Stomach (tissue), 4 donors: ENCODE results near the gene CFAP46.

ENCODE experiments used
- EP300 ChIP-seq: sonication (generic); formaldehyde crosslinking; IDR thresholded peaks from one replicate; pipeline ENCODE4 v1.6.1; 2017; ENCODE audit warnings: antibody characterized with exemption
- TF ChIP-seq, protein P1 (sequence below), 7 experiments: fragments of 450-650 bp in 4 of 7; fragments of 200-600 bp in 3 of 7; sonication (generic) in 3 of 7; IDR thresholded peaks; one replicate each; pipeline ENCODE4 v1.5.1; 2016 to 2019; ENCODE audit warnings: antibody characterized with exemption in 7 of 7, control low read depth in 2 of 7, mild to moderate bottlenecking in 1 of 7

DNA sequence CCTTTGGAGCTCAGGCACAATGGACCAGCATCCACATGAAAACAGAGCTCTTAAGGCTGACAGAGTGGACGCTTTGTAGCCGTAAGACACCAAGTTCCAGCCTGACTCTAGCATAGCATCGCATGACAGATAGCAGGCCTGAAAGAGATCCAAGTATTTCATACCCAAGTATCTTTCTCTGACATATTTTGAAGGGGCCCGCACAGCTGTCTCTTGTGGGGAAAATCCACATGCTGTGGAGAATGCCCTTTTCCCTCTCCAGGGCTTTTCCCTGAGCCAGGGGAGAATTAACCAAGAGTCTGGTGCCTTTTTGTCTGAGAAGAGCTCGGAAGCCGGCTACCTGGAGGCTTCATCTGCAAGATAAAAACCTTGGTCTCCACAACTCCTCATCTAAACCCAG lies 51.0 kb downstream of the CFAP46 start:
- TF ChIP-seq, protein P1, sequence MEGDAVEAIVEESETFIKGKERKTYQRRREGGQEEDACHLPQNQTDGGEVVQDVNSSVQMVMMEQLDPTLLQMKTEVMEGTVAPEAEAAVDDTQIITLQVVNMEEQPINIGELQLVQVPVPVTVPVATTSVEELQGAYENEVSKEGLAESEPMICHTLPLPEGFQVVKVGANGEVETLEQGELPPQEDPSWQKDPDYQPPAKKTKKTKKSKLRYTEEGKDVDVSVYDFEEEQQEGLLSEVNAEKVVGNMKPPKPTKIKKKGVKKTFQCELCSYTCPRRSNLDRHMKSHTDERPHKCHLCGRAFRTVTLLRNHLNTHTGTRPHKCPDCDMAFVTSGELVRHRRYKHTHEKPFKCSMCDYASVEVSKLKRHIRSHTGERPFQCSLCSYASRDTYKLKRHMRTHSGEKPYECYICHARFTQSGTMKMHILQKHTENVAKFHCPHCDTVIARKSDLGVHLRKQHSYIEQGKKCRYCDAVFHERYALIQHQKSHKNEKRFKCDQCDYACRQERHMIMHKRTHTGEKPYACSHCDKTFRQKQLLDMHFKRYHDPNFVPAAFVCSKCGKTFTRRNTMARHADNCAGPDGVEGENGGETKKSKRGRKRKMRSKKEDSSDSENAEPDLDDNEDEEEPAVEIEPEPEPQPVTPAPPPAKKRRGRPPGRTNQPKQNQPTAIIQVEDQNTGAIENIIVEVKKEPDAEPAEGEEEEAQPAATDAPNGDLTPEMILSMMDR (IDR thresholded peaks at IDR 0.05) = no peak
- no peak for TF ChIP-seq EP300
